K562 (cell line): ENCODE measurements around the gene DUS3L. TPM values are rescaled to one million over a fixed set of nuclear protein-coding genes. Genes with fewer than 3 reads are reported as not detected.

Experiments
- ATAC-seq: fragments of 200-7000 bp; cut with Tn5 transposase; 3 replicates; pipeline ENCODE4 v1.9.1; 2020; ENCODE audit warnings: moderate library complexity
- BruUV-seq: library from RNA; stranded (reverse); fragments of 400-500 nt; replicated peaks from 2 replicates; lab custom pipeline; 2021; lab: Mats Ljungman, UMichigan
- CTCF ChIA-PET: fragments of 300-600 bp; formaldehyde crosslinking; extraction: SDS; loops from one replicate; lab custom pipeline; 2021; ENCODE audit warnings: low intra/inter-chr PET ratio; lab: Yijun Ruan, JAX
- POLR2A ChIA-PET: fragments of 300-600, 350-650 bp; sonication (Branson Sonifier 250); formaldehyde crosslinking; extraction: SDS; loops from one replicate; lab custom pipeline; 2021; ENCODE audit warnings: antibody characterized with exemption, inconsistent platforms; lab: Yijun Ruan, JAX
- DNase-seq, 4 experiments: peaks; one replicate each; pipeline versions ENCODE4 v3.0.0 to v3.0.0-alpha.2; 2011 to 2018; ENCODE audit warnings: low spot score in 3 of 4, mixed read lengths in 3 of 4; ENCODE audit errors: extremely low read depth in 1 of 4
- FAIRE-seq: peaks from 2 replicates; lab custom pipeline; 2011; peaks lifted over from hg19 to GRCh38; lab: Jason Lieb, UNC
- H2AFZ ChIP-seq: 2 replicates; pipeline ENCODE4 v1.6.0; 2011; ENCODE audit warnings: low read depth, low read length, control low read depth, inconsistent platforms
- H3K27ac ChIP-seq: fragments of 200-600 bp; 3 replicates; pipeline ENCODE4 v1.8.0; 2011; ENCODE audit warnings: low read depth, mild to moderate bottlenecking, control low read depth, inconsistent platforms, low read length, moderate library complexity, mixed read lengths; ENCODE audit errors: extremely low read depth
- H3K27me3 ChIP-seq, 2 experiments: fragments of 300-600 bp in 1 of 2; 2 replicates in 1 of 2; 3 replicates in 1 of 2; pipeline versions ENCODE4 v1.6.0 to v1.8.0; 2011; ENCODE audit warnings: inconsistent platforms in 2 of 2, low read length in 2 of 2, mild to moderate bottlenecking in 1 of 2, mixed read lengths in 1 of 2, moderate library complexity in 1 of 2; ENCODE audit not compliant: control insufficient read depth in 2 of 2, insufficient read depth in 2 of 2
- H3K36me3 ChIP-seq: fragments of 300-600 bp; 3 replicates; pipeline ENCODE4 v1.8.0; 2011; ENCODE audit warnings: mild to moderate bottlenecking, low read length, inconsistent platforms; ENCODE audit not compliant: control insufficient read depth, insufficient read depth
- H3K4me1 ChIP-seq, 2 experiments: fragments of 200-600 bp in 1 of 2; replicated peaks in 1 of 2; 2 replicates in 1 of 2; 3 replicates in 1 of 2; pipeline versions ENCODE4 v1.5.1 to v1.8.0; 2011; ENCODE audit warnings: inconsistent platforms in 2 of 2, low read length in 2 of 2, mild to moderate bottlenecking in 1 of 2, mixed read lengths in 1 of 2, moderate library complexity in 1 of 2; ENCODE audit not compliant: control insufficient read depth in 2 of 2, insufficient read depth in 2 of 2
- H3K4me2 ChIP-seq: 2 replicates; pipeline ENCODE4 v1.6.1; 2011; ENCODE audit warnings: low read length, control low read depth, inconsistent platforms, mixed read lengths; ENCODE audit not compliant: insufficient read depth
- H3K4me3 ChIP-seq: fragments of 200-600 bp; sonication (generic), shearing (Covaris generic); 2 replicates; pipeline ENCODE4 v1.5.1; 2016; ENCODE audit warnings: control low read depth, inconsistent platforms
- H3K79me2 ChIP-seq: fragments of 200-600 bp; 3 replicates; pipeline ENCODE4 v1.8.0; 2011; ENCODE audit warnings: low read length, inconsistent platforms; ENCODE audit not compliant: control insufficient read depth, insufficient read depth
- H3K9ac ChIP-seq, 2 experiments: 2 replicates each; pipeline versions ENCODE4 v1.6.0 to v1.6.1; 2011; ENCODE audit warnings: low read depth in 2 of 2, low read length in 2 of 2, control low read depth in 1 of 2, inconsistent platforms in 1 of 2, mild to moderate bottlenecking in 1 of 2, mixed read lengths in 1 of 2; ENCODE audit not compliant: insufficient read depth in 1 of 2
- H3K9me1 ChIP-seq: one replicate; pipeline ENCODE4 v1.6.0; 2011; ENCODE audit warnings: inconsistent platforms, mild to moderate bottlenecking, low read length, moderate library complexity; ENCODE audit not compliant: control insufficient read depth, insufficient read depth
- H3K9me3 ChIP-seq: replicated peaks from 2 replicates; pipeline ENCODE4 v1.5.1; 2011; ENCODE audit warnings: low read depth, low read length, inconsistent platforms; ENCODE audit not compliant: control insufficient read depth, insufficient read depth
- H4K20me1 ChIP-seq: replicated peaks from 2 replicates; pipeline ENCODE4 v1.6.1; 2011; ENCODE audit warnings: low read length, inconsistent platforms, mixed read lengths; ENCODE audit not compliant: control insufficient read depth, insufficient read depth
- EHMT2 ChIP-seq: fragments of 450-650 bp; IDR thresholded peaks from 2 replicates; pipeline ENCODE4 v1.6.1; 2018; ENCODE audit warnings: antibody characterized with exemption
- HSF4 ChIP-seq: fragments of 250-450 bp; sonication (Bioruptor Pico); IDR thresholded peaks from 2 replicates; pipeline ENCODE4 v2.1.2; 2022; ENCODE audit warnings: mild to moderate bottlenecking, moderate library complexity, borderline replicate concordance
- SRSF1 ChIP-seq: fragments of 200-400 bp; formaldehyde crosslinking; IDR thresholded peaks from 2 replicates; pipeline ENCODE4 v1.6.1; 2017; ENCODE audit warnings: mild to moderate bottlenecking, low read depth, low read length, moderate library complexity
- WGBS: fragments of 100-300 bp; shearing (Covaris generic); methylation state at CpG from one replicate; pipeline ENCODE4 v1.1.6; 2016; ENCODE audit warnings: low coverage, mixed read lengths; ENCODE audit not compliant: insufficient coverage; ENCODE audit errors: missing lambda C conversion rate; 5-methylcytosine and 5-hydroxymethylcytosine counted together
- in situ Hi-C: fragments of 300-500 bp; cut with MboI; formaldehyde crosslinking; loops from 4 replicates; pipeline ENCODE4 v1.15.0; 2018; ENCODE audit warnings: inconsistent platforms, mixed read lengths
- intact Hi-C: fragments of 100-400 bp; cut with micrococcal nuclease; formaldehyde crosslinking; loops from 2 replicates; pipeline ENCODE4 v1.14.2; 2022
- polyA plus RNA-seq, 8 experiments: library from polyadenylated mRNA; depleted of rRNA in 4 of 8; stranded (reverse) in 5 of 8; unstranded in 3 of 8; fragments of >200 nt; fragmentation: Nextera tagmentation in 2 of 8; fragmentation: Illumina TruSeq in 1 of 8; extraction: Ambion mirVana in 2 of 8; extraction: Trizol in 1 of 8; gene quantifications; 2 replicates each; pipeline versions ENCODE4 v1.2.1 to v1.2.3, GENCODE V29; 2011 to 2014; ENCODE audit warnings: inconsistent platforms in 1 of 8, missing spikeins in 1 of 8
- total RNA-seq, 7 experiments: library from RNA; depleted of rRNA in 6 of 7; stranded (reverse); fragments of >200 nt in 6 of 7; fragmentation: Illumina TruSeq in 2 of 7; extraction: Trizol in 2 of 7; gene quantifications; 2 replicates each; pipeline versions ENCODE4 v1.2.1 to v1.2.3, GENCODE V29; 2011 to 2021; ENCODE audit warnings: low replicate concordance in 1 of 7
- TF ChIP-seq, protein P1 (sequence below): fragments of 250-450 bp; sonication (Bioruptor Pico); IDR thresholded peaks from 2 replicates; pipeline ENCODE4 v1.8.0; 2021; ENCODE audit warnings: moderate library complexity, mild to moderate bottlenecking, inconsistent platforms
- TF ChIP-seq, protein P2 (sequence below): fragments of 250-450 bp; sonication (Bioruptor Pico); IDR thresholded peaks from 2 replicates; pipeline ENCODE4 v1.8.0; 2022; ENCODE audit warnings: moderate library complexity, mild to moderate bottlenecking, inconsistent platforms

DUS3L gene
- total and polyA plus RNA-seq, 9 of the 15 experiments (the other 6 are each of a cell fraction or from before 2014, with no cell fraction given) = 1.7 to 102 (median 77.5) TPM

DNA sequence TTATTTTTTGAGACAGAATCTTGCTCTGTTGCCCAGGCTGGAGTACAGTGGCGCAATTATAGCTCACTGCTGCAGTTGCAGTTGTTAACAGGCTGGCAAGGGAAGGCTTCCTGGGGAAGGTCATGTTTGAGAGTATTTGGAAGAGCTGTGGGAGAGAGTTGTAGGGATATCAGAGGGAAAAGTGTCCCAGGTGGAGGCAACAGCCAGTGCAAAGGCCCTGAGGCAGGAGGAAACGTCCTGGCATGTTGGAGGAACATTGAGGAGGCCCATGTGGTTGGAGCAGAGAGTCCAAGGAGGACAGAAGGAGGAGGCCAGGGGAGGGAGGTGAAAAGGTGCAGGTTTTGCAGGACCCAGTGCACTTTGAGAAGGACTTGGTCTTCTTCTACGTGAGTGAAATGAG is 2.2 kb upstream of the DUS3L start (continued):
- TF ChIP-seq HSF4 (CRISPR knock-in tag) (no peak), EHMT2 (no peak)

DNA sequence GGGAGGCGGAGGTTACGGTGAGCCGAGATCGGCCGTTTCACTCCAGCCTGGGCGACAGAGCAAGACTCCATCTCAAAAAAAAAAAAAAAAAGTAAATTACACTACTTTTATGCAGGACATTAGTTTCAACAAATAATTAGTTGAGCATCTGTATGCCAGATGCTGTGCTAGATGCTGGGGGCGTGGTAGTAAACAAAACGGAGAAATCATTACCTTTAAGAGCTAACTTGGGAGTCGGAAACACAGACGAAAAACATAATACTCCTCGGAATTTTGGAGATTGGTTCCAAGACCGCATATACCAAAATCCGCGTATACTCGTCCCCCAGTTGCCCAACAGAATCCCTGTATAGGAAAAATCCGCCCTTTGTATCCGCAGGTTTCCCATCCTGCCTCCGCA is 1.3 kb upstream of the DUS3L start:
- Histone ChIP-seq H3K9ac (no peak overlapping the region), H3K9me3 (no peaks in the 10 kb centered on the region), H3K27me3 (no peaks in the 10 kb centered on the region), H4K20me1 (0 out of 2 replicates have a peak, but pooled peaks cover 6% of the 10 kb centered on the region), H3K9me1 (no peaks in the 10 kb centered on the region), H3K36me3 (peaks cover 30% of the 10 kb centered on the region; the same call in 2 of the 3 replicates), H2AFZ (no peak overlapping the region), H3K4me1 (peaks cover 4 to 39% of the 10 kb centered on the region in 2 experiments; a peak in 3 of 5 replicates), H3K27ac (no peak overlapping the region), H3K79me2 (peaks cover 21% of the 10 kb centered on the region), H3K4me3 (no peak overlapping the region), H3K4me2 (no peak overlapping the region)
- CTCF ChIA-PET = no interaction called here
- WGBS = 96% methylated on average over 13 of the region's 18 CpGs
- ATAC-seq (no peak), FAIRE-seq (no peak), DNase-seq (no peak)
- TF ChIP-seq, protein P1, sequence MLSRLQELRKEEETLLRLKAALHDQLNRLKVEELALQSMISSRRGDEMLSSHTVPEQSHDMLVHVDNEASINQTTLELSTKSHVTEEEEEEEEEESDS (CRISPR knock-in tag) = no peak
- no peak for TF ChIP-seq SRSF1
- TF ChIP-seq, protein P2, sequence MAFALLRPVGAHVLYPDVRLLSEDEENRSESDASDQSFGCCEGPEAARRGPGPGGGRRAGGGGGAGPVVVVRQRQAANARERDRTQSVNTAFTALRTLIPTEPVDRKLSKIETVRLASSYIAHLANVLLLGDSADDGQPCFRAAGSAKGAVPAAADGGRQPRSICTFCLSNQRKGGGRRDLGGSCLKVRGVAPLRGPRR (CRISPR knock-in tag) = no peak
- BruUV-seq = no TSS peak
- intact Hi-C loops (no loop called here), in situ Hi-C loops (no loop called here)
- POLR2A ChIA-PET = interaction anchor here (0.6 to 2.1 kb wide), 6 partner anchors 8 to 460 kb away, joined by 3 to 13 read pairs (median 5); partner anchors contain the start of genes CATSPERD, LONP1, SAFB and SAFB2
